A549 (cell line): Measurements from ENCODE around the gene CHURC1. TPM values are rescaled to one million over a fixed set of nuclear protein-coding genes. Genes with fewer than 3 reads are reported as not detected.

Experiments
- ATAC-seq, 2 experiments: fragments of 200-7000 bp in 1 of 2; fragments of >200 bp in 1 of 2; cut with Nextera tagmentation in 1 of 2; cut with Tn5 transposase in 1 of 2; 3 replicates each; pipeline versions ENCODE4 v1.8.0 to v1.9.1; 2018 to 2020; ENCODE audit warnings: mild to moderate bottlenecking in 1 of 2, moderate library complexity in 1 of 2
- CTCF ChIA-PET: fragments of 300-600 bp; sonication (Branson Sonifier 250); formaldehyde crosslinking; extraction: SDS; loops from one replicate; lab custom pipeline; 2021; ENCODE audit warnings: antibody characterized with exemption, inconsistent platforms; lab: Yijun Ruan, JAX
- POLR2A ChIA-PET: fragments of 350-600 bp; formaldehyde crosslinking; extraction: SDS; loops from one replicate; lab custom pipeline; 2021; ENCODE audit warnings: antibody characterized with exemption, inconsistent platforms; lab: Yijun Ruan, JAX
- DNase-seq, 2 experiments: peaks; one replicate each; pipeline versions ENCODE4 v3.0.0 to v3.0.0-alpha.2; 2011 to 2016; ENCODE audit warnings: low read depth in 1 of 2, low spot score in 1 of 2
- FAIRE-seq: peaks from 2 replicates; lab custom pipeline; 2011; peaks lifted over from hg19 to GRCh38; lab: Jason Lieb, UNC
- H3K27ac ChIP-seq, 2 experiments: fragments of >200 bp; sonication (Bioruptor Twin); formaldehyde crosslinking; 3 replicates each; pipeline ENCODE4 v1.5.1; 2016 to 2017
- H3K4me1 ChIP-seq: fragments of >200 bp; sonication (Bioruptor Twin); formaldehyde crosslinking; 3 replicates; pipeline ENCODE4 v1.6.1; 2016
- H3K4me2 ChIP-seq: fragments of >200 bp; sonication (Bioruptor Twin); formaldehyde crosslinking; 3 replicates; pipeline ENCODE4 v1.6.1; 2016
- H3K4me3 ChIP-seq: fragments of >200 bp; sonication (Bioruptor Twin); formaldehyde crosslinking; 3 replicates; pipeline ENCODE4 v1.5.1; 2016
- H3K9me3 ChIP-seq: fragments of >200 bp; sonication (Bioruptor Twin); formaldehyde crosslinking; 3 replicates; pipeline ENCODE4 v1.6.1; 2016
- BHLHE40 ChIP-seq: IDR thresholded peaks from 2 replicates; pipeline ENCODE4 v1.6.1; 2012; ENCODE audit warnings: low read depth, low read length, inconsistent platforms
- CBX2 ChIP-seq: fragments of 200-600 bp; sonication (generic); IDR thresholded peaks from 2 replicates; pipeline ENCODE4 v1.6.1; 2016; ENCODE audit warnings: low read depth, mild to moderate bottlenecking, borderline replicate concordance
- EHMT2 ChIP-seq: fragments of 200-600 bp; sonication (generic); IDR thresholded peaks from 2 replicates; pipeline ENCODE4 v1.6.1; 2016; ENCODE audit warnings: antibody characterized with exemption, low read depth, mild to moderate bottlenecking, moderate library complexity
- HDAC2 ChIP-seq: fragments of 200-600 bp; sonication (generic); IDR thresholded peaks from 2 replicates; pipeline ENCODE4 v1.6.1; 2016
- HOXA7 ChIP-seq: fragments of 250-450 bp; sonication (Bioruptor Pico); IDR thresholded peaks from 2 replicates; pipeline ENCODE4 v1.5.0; 2020; ENCODE audit warnings: mild to moderate bottlenecking, moderate library complexity
- JUN ChIP-seq, 2 experiments: fragments of >200 bp; sonication (Bioruptor Twin); formaldehyde crosslinking; IDR thresholded peaks; 2 replicates in 1 of 2; 3 replicates in 1 of 2; pipeline ENCODE4 v1.6.1; 2016 to 2017
- MAFK ChIP-seq: fragments of 450-650 bp; IDR thresholded peaks from 2 replicates; pipeline ENCODE4 v1.6.1; 2014; ENCODE audit not compliant: partially characterized antibody
- MAZ ChIP-seq: fragments of 150-350 bp; IDR thresholded peaks from 2 replicates; pipeline ENCODE4 v1.6.1; 2014; ENCODE audit warnings: antibody characterized with exemption, low read depth, low read length, borderline replicate concordance
- PHF8 ChIP-seq: fragments of 200-600 bp; sonication (generic); IDR thresholded peaks from 2 replicates; pipeline ENCODE4 v1.6.1; 2016; ENCODE audit warnings: low read depth, mild to moderate bottlenecking, antibody characterized with exemption, moderate library complexity, borderline replicate concordance
- RARB ChIP-seq: fragments of 250-450 bp; sonication (Bioruptor Pico); IDR thresholded peaks from 2 replicates; pipeline ENCODE4 v1.8.0; 2021; ENCODE audit warnings: mild to moderate bottlenecking, moderate library complexity
- RNF2 ChIP-seq: fragments of 200-600 bp; sonication (generic); IDR thresholded peaks from 2 replicates; pipeline ENCODE4 v1.6.1; 2016; ENCODE audit warnings: low read depth, mild to moderate bottlenecking, antibody characterized with exemption, moderate library complexity, borderline replicate concordance
- SMC3 ChIP-seq: fragments of >200 bp; sonication (Bioruptor Twin); formaldehyde crosslinking; IDR thresholded peaks from 3 replicates; pipeline ENCODE4 v1.6.1; 2018; ENCODE audit warnings: inconsistent platforms
- ZFP36 ChIP-seq: fragments of 450-650 bp; IDR thresholded peaks from 2 replicates; pipeline ENCODE4 v1.6.1; 2014; ENCODE audit warnings: borderline replicate concordance; ENCODE audit not compliant: partially characterized antibody
- ZNF302 ChIP-seq: fragments of 250-450 bp; sonication (Bioruptor Pico); IDR thresholded peaks from 2 replicates; pipeline ENCODE4 v1.9.0; 2021; ENCODE audit warnings: inconsistent platforms, mild to moderate bottlenecking, moderate library complexity
- ZSCAN20 ChIP-seq: fragments of 250-450 bp; sonication (Bioruptor Pico); IDR thresholded peaks from 2 replicates; pipeline ENCODE4 v1.8.0; 2022; ENCODE audit warnings: mild to moderate bottlenecking, moderate library complexity
- whole genome bisulfite sequencing: methylation state at CpG from one replicate; pipeline ENCODE4 v1.1.6; 2017; ENCODE audit errors: missing lambda C conversion rate; 5-methylcytosine and 5-hydroxymethylcytosine counted together
- polyA plus RNA-seq, 4 experiments: library from polyadenylated mRNA; depleted of rRNA in 3 of 4; stranded (reverse); fragments of >200 nt; fragmentation: RNase III in 1 of 4; extraction: RNeasy Plus Mini Kit Qiagen cat#74134 plus additional on column Dnase treatment in 1 of 4; gene quantifications; 2 replicates in 3 of 4; 3 replicates in 1 of 4; pipeline ENCODE4 v1.2.3, GENCODE V29; 2011 to 2017
- TF ChIP-seq, protein P1 (sequence below): fragments of 250-450 bp; sonication (Bioruptor Pico); IDR thresholded peaks from 2 replicates; pipeline ENCODE4 v1.5.0; 2020; ENCODE audit warnings: low read depth, mild to moderate bottlenecking, moderate library complexity
- TF ChIP-seq, protein P2 (sequence below): IDR thresholded peaks from 2 replicates; pipeline ENCODE4 v1.6.1; 2012; ENCODE audit warnings: low read depth, borderline replicate concordance
- TF ChIP-seq, protein P3 (sequence below): fragments of >200 bp; sonication (Bioruptor Twin); formaldehyde crosslinking; IDR thresholded peaks from 2 replicates; pipeline ENCODE4 v1.6.1; 2016
- TF ChIP-seq, protein P4 (sequence below): IDR thresholded peaks from 2 replicates; pipeline ENCODE4 v1.6.1; 2012
- TF ChIP-seq, protein P5 (sequence below): fragments of 200-600 bp; sonication (generic); IDR thresholded peaks from 2 replicates; pipeline ENCODE4 v1.6.1; 2016; ENCODE audit warnings: antibody characterized with exemption, mild to moderate bottlenecking, moderate library complexity
- TF ChIP-seq, protein P6 (sequence below): fragments of >200 bp; sonication (Bioruptor Twin); formaldehyde crosslinking; IDR thresholded peaks from 3 replicates; pipeline ENCODE4 v1.6.1; 2016
- TF ChIP-seq, protein P7 (sequence below): fragments of 250-450 bp; sonication (Bioruptor Pico); IDR thresholded peaks from 2 replicates; pipeline ENCODE4 v1.5.0; 2021; ENCODE audit warnings: mild to moderate bottlenecking, moderate library complexity, borderline replicate concordance

Gene CHURC1
- polyA plus RNA-seq, 2 of the 4 experiments (the other 2 are of a cell fraction): 151 to 153 TPM

DNA sequence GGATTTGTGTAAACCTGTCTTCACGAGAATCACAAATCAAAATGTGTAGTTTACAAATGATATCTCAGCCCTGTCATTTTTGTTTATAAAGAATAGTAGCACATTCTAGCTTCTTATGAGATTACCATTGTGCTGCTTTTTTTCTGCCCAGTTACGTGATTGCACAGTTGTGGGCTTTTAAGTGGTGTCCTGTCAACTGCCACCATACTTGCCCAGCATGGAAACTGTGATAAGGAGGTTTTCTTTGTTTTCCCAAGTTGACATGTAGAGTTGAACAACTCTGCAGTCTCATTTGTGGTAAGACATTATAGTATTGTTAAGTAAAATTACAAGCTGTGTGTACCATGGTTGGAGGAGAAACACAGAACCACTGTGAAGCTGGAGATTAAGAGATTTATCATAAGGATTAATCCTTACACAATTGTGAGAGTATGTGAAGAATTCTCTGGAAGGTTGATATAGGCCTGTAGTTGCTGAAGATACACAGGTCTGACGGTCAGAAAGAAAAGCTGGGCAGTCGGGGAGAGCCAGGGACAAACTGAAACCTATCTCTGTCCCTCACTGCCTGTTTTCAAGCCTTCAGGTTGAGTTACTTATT is 12.2 kb downstream of the CHURC1 start:
- TF ChIP-seq MAZ (no peak), RNF2 (no peak), EHMT2 (no peak)
- no peak overlapping the region for H3K4me3 ChIP-seq
- H3K27ac ChIP-seq: no peak overlapping the region
- no peaks in the 10 kb centered on the region; the same call in 2 of the 3 replicates for H3K4me1 ChIP-seq
- FAIRE-seq (no peak), DNase-seq (no peak), ATAC-seq (no peak)
- H3K4me2 ChIP-seq: no peak overlapping the region
- ChIA-PET CTCF (interaction anchor here (1.0 to 1.8 kb wide), 5 partner anchors 9 to 103 kb away, joined by 3 to 6 read pairs (median 3); no protein-coding TSS in a partner anchor), POLR2A (no interaction called here)
- 95% methylated on average over 4 of the region's 4 CpGs for WGBS
- H3K9me3 ChIP-seq: no peaks in the 10 kb centered on the region

DNA sequence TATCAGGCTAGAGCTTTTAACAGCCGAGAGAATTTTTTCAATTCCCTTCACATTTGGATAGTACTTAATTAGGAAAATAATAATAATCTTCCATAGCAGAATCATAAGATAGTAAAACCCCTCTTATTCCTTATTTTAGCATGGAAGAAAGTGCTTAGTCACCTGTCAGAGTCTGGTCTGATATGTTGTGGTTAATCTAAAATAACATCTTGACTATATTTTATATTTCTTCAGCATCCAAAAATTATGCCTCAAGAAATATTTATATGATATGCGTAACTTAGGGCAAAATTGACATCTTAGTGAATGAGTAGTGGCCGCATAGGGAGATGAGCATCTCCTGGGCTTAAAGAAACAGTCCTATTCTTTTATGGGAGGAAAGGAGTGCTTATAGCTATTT is 12.8 kb downstream of the CHURC1 start:
- DNase-seq (no peak), FAIRE-seq (no peak), ATAC-seq (no peak)
- no peak for TF ChIP-seq HDAC2
- TF ChIP-seq CBX2: no peak
- TF ChIP-seq, protein P1, sequence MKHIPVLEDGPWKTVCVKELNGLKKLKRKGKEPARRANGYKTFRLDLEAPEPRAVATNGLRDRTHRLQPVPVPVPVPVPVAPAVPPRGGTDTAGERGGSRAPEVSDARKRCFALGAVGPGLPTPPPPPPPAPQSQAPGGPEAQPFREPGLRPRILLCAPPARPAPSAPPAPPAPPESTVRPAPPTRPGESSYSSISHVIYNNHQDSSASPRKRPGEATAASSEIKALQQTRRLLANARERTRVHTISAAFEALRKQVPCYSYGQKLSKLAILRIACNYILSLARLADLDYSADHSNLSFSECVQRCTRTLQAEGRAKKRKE (CRISPR knock-in tag): no peak
- no peak for TF ChIP-seq ZNF302 (CRISPR knock-in tag)
- TF ChIP-seq EHMT2: no peak
- no peak for TF ChIP-seq HOXA7 (CRISPR knock-in tag)
- TF ChIP-seq ZSCAN20 (CRISPR knock-in tag): no peak
- TF ChIP-seq JUN (IDR thresholded peaks at IDR 0.05): no peak
- no peak for TF ChIP-seq MAFK
- TF ChIP-seq PHF8: no peak
- TF ChIP-seq, protein P2, sequence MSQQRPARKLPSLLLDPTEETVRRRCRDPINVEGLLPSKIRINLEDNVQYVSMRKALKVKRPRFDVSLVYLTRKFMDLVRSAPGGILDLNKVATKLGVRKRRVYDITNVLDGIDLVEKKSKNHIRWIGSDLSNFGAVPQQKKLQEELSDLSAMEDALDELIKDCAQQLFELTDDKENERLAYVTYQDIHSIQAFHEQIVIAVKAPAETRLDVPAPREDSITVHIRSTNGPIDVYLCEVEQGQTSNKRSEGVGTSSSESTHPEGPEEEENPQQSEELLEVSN: no peak
- TF ChIP-seq, protein P3, sequence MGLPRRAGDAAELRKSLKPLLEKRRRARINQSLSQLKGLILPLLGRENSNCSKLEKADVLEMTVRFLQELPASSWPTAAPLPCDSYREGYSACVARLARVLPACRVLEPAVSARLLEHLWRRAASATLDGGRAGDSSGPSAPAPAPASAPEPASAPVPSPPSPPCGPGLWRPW: no peak
- TF ChIP-seq BHLHE40: no peak
- TF ChIP-seq ZFP36: no peak
- TF ChIP-seq, protein P4, sequence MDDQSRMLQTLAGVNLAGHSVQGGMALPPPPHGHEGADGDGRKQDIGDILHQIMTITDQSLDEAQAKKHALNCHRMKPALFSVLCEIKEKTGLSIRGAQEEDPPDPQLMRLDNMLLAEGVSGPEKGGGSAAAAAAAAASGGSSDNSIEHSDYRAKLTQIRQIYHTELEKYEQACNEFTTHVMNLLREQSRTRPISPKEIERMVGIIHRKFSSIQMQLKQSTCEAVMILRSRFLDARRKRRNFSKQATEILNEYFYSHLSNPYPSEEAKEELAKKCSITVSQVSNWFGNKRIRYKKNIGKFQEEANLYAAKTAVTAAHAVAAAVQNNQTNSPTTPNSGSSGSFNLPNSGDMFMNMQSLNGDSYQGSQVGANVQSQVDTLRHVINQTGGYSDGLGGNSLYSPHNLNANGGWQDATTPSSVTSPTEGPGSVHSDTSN: no peak
- TF ChIP-seq, protein P5, sequence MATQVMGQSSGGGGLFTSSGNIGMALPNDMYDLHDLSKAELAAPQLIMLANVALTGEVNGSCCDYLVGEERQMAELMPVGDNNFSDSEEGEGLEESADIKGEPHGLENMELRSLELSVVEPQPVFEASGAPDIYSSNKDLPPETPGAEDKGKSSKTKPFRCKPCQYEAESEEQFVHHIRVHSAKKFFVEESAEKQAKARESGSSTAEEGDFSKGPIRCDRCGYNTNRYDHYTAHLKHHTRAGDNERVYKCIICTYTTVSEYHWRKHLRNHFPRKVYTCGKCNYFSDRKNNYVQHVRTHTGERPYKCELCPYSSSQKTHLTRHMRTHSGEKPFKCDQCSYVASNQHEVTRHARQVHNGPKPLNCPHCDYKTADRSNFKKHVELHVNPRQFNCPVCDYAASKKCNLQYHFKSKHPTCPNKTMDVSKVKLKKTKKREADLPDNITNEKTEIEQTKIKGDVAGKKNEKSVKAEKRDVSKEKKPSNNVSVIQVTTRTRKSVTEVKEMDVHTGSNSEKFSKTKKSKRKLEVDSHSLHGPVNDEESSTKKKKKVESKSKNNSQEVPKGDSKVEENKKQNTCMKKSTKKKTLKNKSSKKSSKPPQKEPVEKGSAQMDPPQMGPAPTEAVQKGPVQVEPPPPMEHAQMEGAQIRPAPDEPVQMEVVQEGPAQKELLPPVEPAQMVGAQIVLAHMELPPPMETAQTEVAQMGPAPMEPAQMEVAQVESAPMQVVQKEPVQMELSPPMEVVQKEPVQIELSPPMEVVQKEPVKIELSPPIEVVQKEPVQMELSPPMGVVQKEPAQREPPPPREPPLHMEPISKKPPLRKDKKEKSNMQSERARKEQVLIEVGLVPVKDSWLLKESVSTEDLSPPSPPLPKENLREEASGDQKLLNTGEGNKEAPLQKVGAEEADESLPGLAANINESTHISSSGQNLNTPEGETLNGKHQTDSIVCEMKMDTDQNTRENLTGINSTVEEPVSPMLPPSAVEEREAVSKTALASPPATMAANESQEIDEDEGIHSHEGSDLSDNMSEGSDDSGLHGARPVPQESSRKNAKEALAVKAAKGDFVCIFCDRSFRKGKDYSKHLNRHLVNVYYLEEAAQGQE: no peak
- TF ChIP-seq, protein P6, sequence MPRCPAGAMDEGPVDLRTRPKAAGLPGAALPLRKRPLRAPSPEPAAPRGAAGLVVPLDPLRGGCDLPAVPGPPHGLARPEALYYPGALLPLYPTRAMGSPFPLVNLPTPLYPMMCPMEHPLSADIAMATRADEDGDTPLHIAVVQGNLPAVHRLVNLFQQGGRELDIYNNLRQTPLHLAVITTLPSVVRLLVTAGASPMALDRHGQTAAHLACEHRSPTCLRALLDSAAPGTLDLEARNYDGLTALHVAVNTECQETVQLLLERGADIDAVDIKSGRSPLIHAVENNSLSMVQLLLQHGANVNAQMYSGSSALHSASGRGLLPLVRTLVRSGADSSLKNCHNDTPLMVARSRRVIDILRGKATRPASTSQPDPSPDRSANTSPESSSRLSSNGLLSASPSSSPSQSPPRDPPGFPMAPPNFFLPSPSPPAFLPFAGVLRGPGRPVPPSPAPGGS: no peak
- TF ChIP-seq, protein P7, sequence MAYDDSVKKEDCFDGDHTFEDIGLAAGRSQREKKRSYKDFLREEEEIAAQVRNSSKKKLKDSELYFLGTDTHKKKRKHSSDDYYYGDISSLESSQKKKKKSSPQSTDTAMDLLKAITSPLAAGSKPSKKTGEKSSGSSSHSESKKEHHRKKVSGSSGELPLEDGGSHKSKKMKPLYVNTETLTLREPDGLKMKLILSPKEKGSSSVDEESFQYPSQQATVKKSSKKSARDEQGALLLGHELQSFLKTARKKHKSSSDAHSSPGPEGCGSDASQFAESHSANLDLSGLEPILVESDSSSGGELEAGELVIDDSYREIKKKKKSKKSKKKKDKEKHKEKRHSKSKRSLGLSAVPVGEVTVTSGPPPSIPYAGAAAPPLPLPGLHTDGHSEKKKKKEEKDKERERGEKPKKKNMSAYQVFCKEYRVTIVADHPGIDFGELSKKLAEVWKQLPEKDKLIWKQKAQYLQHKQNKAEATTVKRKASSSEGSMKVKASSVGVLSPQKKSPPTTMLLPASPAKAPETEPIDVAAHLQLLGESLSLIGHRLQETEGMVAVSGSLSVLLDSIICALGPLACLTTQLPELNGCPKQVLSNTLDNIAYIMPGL (CRISPR knock-in tag): no peak
- no peak for TF ChIP-seq RARB (CRISPR knock-in tag)
- no peak for TF ChIP-seq SMC3
- H3K4me1 ChIP-seq: no peaks in the 10 kb centered on the region; the same call in 2 of the 3 replicates
- POLR2A ChIA-PET: interaction anchor here (0.7 kb wide), 1 partner anchor 9 kb away, joined by 5 read pairs; no protein-coding TSS in a partner anchor
- no peaks in the 10 kb centered on the region for H3K9me3 ChIP-seq
- no peak overlapping the region for H3K4me2 ChIP-seq
- H3K27ac ChIP-seq: no peak overlapping the region
- whole genome bisulfite sequencing: 94% methylated on average over 3 of the region's 3 CpGs
- H3K4me3 ChIP-seq: no peak overlapping the region
- CTCF ChIA-PET: interaction anchor here (1.3 to 1.8 kb wide), 4 partner anchors 9 to 56 kb away, joined by 3 to 6 read pairs (median 4); no protein-coding TSS in a partner anchor
